Stomach smooth muscle (tissue), 2 donors: ENCODE data around the gene DEAF1.

ENCODE experiments used
- H3K27ac ChIP-seq: one replicate; pipeline ENCODE4 v1.7.0; 2013; ENCODE audit warnings: mild to moderate bottlenecking, low read length, inconsistent platforms
- H3K27me3 ChIP-seq, 2 donors: one replicate each; pipeline ENCODE4 v1.7.0; 2013; ENCODE audit warnings: low read length in 2 of 2; ENCODE audit not compliant: insufficient read depth in 2 of 2, control insufficient read depth in 1 of 2
- H3K36me3 ChIP-seq, 2 donors: one replicate each; pipeline ENCODE4 v1.7.0; 2013; ENCODE audit warnings: low read length in 2 of 2; ENCODE audit not compliant: control insufficient read depth in 2 of 2, insufficient read depth in 2 of 2
- H3K4me1 ChIP-seq: one replicate; pipeline ENCODE4 v1.7.0; 2013; ENCODE audit warnings: low read length; ENCODE audit not compliant: control insufficient read depth, insufficient read depth
- H3K4me3 ChIP-seq, 2 donors: one replicate each; pipeline ENCODE4 v1.7.0; 2013; ENCODE audit warnings: low read length in 2 of 2
- H3K9ac ChIP-seq, 2 donors: one replicate each; pipeline ENCODE4 v1.7.0; 2013; ENCODE audit warnings: low read length in 2 of 2, mild to moderate bottlenecking in 1 of 2
- H3K9me3 ChIP-seq, 2 donors: one replicate each; pipeline ENCODE4 v1.7.0; 2013; ENCODE audit warnings: low read length in 2 of 2; ENCODE audit not compliant: control insufficient read depth in 2 of 2
- donor health status: healthy.
- donor health status: Pancreatic carcinoma.

Gene DEAF1

DNA sequence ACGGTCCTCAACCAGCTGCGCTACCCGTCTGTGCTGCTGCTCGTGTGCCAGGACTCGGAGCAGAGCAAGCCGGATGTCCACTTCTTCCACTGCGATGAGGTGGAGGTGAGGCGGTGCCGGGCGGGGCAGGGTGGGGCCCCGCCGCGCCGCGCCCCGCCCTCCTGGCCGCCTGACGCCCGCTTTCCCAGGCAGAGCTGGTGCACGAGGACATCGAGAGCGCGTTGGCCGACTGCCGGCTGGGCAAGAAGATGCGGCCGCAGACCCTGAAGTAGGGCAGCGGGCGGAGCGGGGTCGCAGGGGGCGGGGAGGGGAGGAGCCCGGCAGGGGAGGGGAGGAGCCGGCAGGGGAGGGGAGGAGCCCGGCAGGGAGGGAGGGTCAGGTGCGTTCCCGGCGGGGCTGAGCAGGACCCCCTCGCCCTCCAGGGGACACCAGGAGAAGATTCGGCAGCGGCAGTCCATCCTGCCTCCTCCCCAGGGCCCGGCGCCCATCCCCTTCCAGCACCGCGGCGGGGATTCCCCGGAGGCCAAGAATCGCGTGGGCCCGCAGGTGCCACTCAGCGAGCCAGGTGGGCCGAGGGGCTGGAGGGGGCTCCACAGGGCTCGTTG lies 25.7 kb upstream of the DEAF1 start:
- no peaks in the 10 kb centered on the region for H3K9me3 ChIP-seq

GRCh38 chr11:720017-720641 lies 25.1 kb upstream of the DEAF1 start:
- peaks cover 14% of the 10 kb centered on the region for H3K4me1 ChIP-seq
- no peaks in the 10 kb centered on the region for H3K36me3 ChIP-seq
- peak overlapping the region in 1 of 2 donors; percentile 59 for H3K4me3 ChIP-seq
- no peaks in the 10 kb centered on the region for H3K9me3 ChIP-seq
- H3K27me3 ChIP-seq, result peaks cover 13 to 46% of the 10 kb centered on the region in 2 donors
- H3K9ac ChIP-seq, result no peak overlapping the region
- H3K27ac ChIP-seq, result no peak overlapping the region

More for the DNA sequence above, 25.7 kb upstream of the DEAF1 start:
- Histone ChIP-seq H3K27me3 (peaks cover 17 to 52% of the 10 kb centered on the region in 2 donors), H3K36me3 (no peaks in the 10 kb centered on the region), H3K4me3 (peak overlapping the region in 1 of 2 donors; percentile 59), H3K9ac (no peak overlapping the region), H3K4me1 (peaks cover 18% of the 10 kb centered on the region), H3K27ac (no peak overlapping the region)

DNA sequence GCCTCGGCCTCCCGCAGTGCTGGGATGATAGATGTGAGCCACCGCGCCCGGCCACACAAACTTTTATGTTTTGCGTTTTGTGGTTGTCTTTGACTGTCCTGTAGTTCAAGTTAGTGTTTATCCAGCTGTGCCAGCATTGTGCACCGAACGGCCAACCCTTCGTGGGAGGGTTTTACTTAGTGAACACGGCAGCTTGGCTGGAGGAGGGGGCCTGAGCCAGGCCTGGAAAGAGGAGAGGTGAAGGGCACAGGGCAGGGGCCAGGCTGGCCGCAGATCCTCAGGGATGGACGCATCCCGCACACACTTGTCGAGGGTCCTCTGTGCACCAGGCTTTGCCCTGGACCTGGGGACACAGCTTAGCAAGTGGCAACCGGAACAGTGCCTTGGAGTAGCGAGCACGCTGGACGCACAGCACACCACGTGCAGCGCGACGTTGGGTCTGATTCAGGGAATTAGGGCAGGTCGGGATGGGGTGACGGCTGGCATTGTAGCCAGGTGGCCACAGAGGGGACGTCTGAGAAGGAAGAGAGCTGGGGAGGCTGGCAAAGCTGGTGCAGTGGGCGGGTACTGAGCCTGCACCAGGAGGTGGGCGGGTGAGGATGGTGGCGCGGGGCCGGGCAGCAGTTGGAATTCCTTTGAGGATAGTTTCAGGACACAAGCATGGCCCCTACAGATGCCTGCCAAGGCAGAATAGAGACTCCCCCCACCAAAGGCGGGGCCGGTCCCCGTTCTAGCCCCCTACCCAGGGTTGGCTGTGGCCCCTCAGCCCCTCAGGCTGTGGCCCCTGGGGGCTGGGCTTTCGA lies 24.4 kb upstream of the DEAF1 start:
- peaks cover 14% of the 10 kb centered on the region for H3K4me1 ChIP-seq
- no peak overlapping the region for H3K27ac ChIP-seq
- no peaks in the 10 kb centered on the region for H3K9me3 ChIP-seq
- no peak overlapping the region for H3K4me3 ChIP-seq
- H3K36me3 ChIP-seq, result no peaks in the 10 kb centered on the region
- H3K9ac ChIP-seq, result no peak overlapping the region
- H3K27me3 ChIP-seq, result peaks cover 8 to 39% of the 10 kb centered on the region in 2 donors

- no peaks in the 10 kb centered on the region for H3K36me3 ChIP-seq
- H3K9me3 ChIP-seq, result no peaks in the 10 kb centered on the region
- peaks cover 0 to 8% of the 10 kb centered on the region in 2 donors for H3K27me3 ChIP-seq
- no peak overlapping the region for H3K4me3 ChIP-seq
- H3K9ac ChIP-seq, result no peak overlapping the region
- no peak overlapping the region for H3K27ac ChIP-seq
- H3K4me1 ChIP-seq, result peaks cover 2% of the 10 kb centered on the region
Observed at GRCh38 chr11:714436-714835, 19.4 kb upstream of the DEAF1 start.

DNA sequence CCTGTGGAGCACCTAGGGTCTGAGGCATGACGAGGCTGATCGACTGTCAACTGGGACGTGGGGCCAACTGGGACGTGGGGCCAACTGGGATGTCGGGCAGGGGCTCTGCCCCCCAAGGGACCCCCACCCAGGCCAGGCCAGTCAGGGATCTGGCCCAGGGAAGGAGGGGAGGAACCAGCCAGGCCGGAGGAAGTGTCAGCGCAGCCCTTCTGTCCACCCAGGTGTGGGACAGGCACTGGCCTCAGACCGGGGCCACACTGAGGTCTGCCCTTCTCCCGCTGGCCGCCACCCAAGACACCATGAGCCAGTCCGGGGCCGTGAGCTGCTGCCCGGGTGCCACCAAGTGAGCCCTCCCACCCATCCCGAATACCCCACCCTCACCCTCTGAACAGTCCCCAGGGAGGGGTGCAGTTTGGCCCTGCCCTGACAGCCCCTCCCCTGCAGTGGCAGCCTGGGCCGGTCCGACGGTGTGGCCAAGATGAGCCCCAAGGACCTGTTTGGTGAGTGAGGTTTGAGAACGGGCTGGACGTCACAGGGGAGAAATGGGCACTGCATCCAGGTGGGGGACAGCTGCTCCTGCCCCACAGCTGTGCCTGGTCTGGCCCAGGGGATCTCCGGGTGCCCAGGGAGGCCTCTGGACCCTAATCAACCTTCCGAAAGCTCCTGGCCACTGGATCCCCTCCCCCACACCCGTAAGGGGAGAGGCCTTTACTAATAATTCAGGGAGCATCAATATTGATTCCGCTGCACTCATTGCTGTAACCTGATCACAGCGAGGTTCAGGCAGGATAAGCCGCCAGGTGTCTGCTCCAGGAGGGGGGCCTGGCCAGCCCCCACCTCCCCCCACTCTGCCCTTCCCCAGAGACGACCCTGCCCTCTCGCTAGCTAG lies 14.3 kb upstream of the DEAF1 start:
- H3K4me3 ChIP-seq, result no peak overlapping the region
- H3K4me1 ChIP-seq, result peaks cover 32% of the 10 kb centered on the region
- H3K27ac ChIP-seq, result no peak overlapping the region
- peaks cover 0 to 29% of the 10 kb centered on the region in 2 donors for H3K27me3 ChIP-seq
- no peak overlapping the region for H3K9ac ChIP-seq
- no peaks in the 10 kb centered on the region for H3K9me3 ChIP-seq
- no peaks in the 10 kb centered on the region for H3K36me3 ChIP-seq

- H3K27me3 ChIP-seq, result peaks cover 0 to 29% of the 10 kb centered on the region in 2 donors
- H3K9me3 ChIP-seq, result no peaks in the 10 kb centered on the region
- H3K27ac ChIP-seq, result no peak overlapping the region
- no peak overlapping the region for H3K9ac ChIP-seq
- H3K4me3 ChIP-seq, result no peak overlapping the region
- H3K4me1 ChIP-seq, result peaks cover 32% of the 10 kb centered on the region
- H3K36me3 ChIP-seq, result no peaks in the 10 kb centered on the region
Observed at GRCh38 chr11:708511-708910, 13.5 kb upstream of the DEAF1 start.

GRCh38 chr11:707817-708420 lies 12.9 kb upstream of the DEAF1 start:
- Histone ChIP-seq H3K27me3 (peaks cover 0 to 29% of the 10 kb centered on the region in 2 donors), H3K4me3 (no peak overlapping the region), H3K27ac (no peak overlapping the region), H3K9me3 (no peaks in the 10 kb centered on the region), H3K4me1 (peaks cover 38% of the 10 kb centered on the region), H3K36me3 (no peaks in the 10 kb centered on the region), H3K9ac (peak overlapping the region in 1 of 2 donors; percentile 29)

GRCh38 chr11:706957-707816 lies 12.2 kb upstream of the DEAF1 start:
- H3K4me3 ChIP-seq, result peak overlapping the region; percentile 21 to 77
- H3K27ac ChIP-seq, result peak overlapping the region; percentile 58
- peak overlapping the region in 1 of 2 donors; percentile 82 for H3K9ac ChIP-seq
- no peaks in the 10 kb centered on the region for H3K9me3 ChIP-seq
- peaks cover 0 to 29% of the 10 kb centered on the region in 2 donors for H3K27me3 ChIP-seq
- H3K36me3 ChIP-seq, result no peaks in the 10 kb centered on the region
- H3K4me1 ChIP-seq, result peaks cover 43% of the 10 kb centered on the region

DNA sequence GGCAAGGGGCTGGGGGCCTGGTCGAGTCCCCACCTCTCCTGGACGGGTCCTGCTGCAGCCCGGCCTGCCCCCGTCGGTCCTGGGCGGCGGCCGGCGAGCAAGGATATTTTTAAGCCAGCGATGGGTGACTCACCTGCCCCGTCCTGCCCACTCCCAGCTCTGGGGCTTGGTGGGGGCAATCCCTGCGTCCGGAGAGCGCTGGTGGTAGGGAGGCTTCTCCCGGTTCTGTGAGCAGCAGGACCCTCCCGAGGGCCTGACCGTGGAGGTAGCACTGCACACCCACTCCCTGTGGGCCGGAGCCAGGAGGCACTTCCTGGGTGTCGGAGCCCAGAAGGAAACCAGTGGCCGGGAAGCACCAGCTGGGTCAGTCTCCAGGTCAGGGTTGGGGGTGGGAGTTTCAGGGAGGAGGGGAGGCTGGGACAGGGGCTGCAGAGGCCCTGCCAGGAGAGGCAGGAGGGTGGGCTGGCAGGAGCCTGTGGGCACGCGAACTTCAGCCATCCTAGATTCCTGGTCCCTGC lies 11.5 kb upstream of the DEAF1 start:
- H3K27ac ChIP-seq, result peak overlapping the region; percentile 58
- H3K4me1 ChIP-seq, result peaks cover 43% of the 10 kb centered on the region
- H3K4me3 ChIP-seq, result peak overlapping the region; percentile 21 to 77
- no peaks in the 10 kb centered on the region for H3K9me3 ChIP-seq
- peaks cover 0 to 29% of the 10 kb centered on the region in 2 donors for H3K27me3 ChIP-seq
- H3K36me3 ChIP-seq, result peaks cover 4% of the 10 kb centered on the region in 2 donors
- peak overlapping the region; percentile 27 to 82 for H3K9ac ChIP-seq
